ENCODE results near the gene C1QA. TPM values are rescaled to one million over a fixed set of nuclear protein-coding genes. Genes with fewer than 3 reads are reported as not detected.

The C1QA gene
- total RNA-seq, 1 donor = not detected

- DNase-seq (ENCODE audit: low read depth) = no peak
- TF ChIP-seq CTCF (IDR thresholded peaks at IDR 0.05; ENCODE audit: insufficient read depth, low read depth, low read length) = no peak
- no peak within 1 kb of the TSS for H3K4me3 ChIP-seq (ENCODE audit: low read depth, low read length)
Observed at GRCh38 chr1:22643381-22643780, 7.0 kb downstream of the C1QA start, which contains the start of gene C1QC. C1QC (plus strand) TSS chr1:22643633; CDS start chr1:22644024, 391 bp downstream.

DNA sequence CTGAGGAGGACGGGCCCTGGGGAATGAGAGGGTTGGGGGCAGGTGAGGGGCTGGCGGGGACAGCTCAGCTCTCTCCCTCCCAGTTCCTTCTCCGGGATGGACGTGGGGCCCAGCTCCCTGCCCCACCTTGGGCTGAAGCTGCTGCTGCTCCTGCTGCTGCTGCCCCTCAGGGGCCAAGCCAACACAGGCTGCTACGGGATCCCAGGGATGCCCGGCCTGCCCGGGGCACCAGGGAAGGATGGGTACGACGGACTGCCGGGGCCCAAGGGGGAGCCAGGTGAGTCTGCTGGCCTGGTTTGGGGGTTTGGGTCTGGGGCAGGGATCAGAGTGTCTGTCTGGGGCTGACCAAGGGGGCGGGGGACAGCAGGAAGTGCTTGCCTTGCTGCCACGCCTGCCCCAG lies 7.5 kb downstream of the C1QA start:
- DNase-seq (ENCODE audit: low read depth) = no peak
- no peak for TF ChIP-seq CTCF (IDR thresholded peaks at IDR 0.05; ENCODE audit: insufficient read depth, low read depth, low read length)
- no peak overlapping the region for H3K4me3 ChIP-seq (ENCODE audit: low read depth, low read length)

DNA sequence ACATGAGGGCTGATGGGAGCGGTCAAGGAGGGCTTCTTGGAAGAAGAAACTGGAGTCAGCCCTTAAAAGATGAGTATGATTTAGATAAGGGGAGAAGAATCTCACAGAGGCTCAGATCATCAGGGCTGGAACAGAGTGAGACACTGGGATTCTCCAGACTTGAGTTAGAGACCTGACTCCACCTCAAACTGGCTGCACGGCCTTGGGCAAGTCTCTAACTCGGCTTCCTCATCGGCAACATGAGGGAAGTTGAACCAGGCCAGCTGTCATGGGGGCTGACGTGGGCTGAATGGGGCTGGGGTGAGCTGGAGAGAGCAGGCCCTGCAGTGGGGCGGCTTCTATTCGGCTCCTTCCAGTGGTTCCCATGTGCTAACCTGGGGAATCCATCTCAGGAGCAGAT lies 9.5 kb downstream of the C1QA start:
- TF ChIP-seq CTCF (IDR thresholded peaks at IDR 0.05; ENCODE audit: insufficient read depth, low read depth, low read length) = no peak
- no peak overlapping the region for H3K4me3 ChIP-seq (ENCODE audit: low read depth, low read length)
- no peak for DNase-seq (ENCODE audit: low read depth)

- TF ChIP-seq CTCF (IDR thresholded peaks at IDR 0.05; ENCODE audit: insufficient read depth, low read depth, low read length) = no peak
- DNase-seq (ENCODE audit: low read depth) = no peak
Observed at GRCh38 chr1:22646384-22646783, 10.0 kb downstream of the C1QA start.

DNA sequence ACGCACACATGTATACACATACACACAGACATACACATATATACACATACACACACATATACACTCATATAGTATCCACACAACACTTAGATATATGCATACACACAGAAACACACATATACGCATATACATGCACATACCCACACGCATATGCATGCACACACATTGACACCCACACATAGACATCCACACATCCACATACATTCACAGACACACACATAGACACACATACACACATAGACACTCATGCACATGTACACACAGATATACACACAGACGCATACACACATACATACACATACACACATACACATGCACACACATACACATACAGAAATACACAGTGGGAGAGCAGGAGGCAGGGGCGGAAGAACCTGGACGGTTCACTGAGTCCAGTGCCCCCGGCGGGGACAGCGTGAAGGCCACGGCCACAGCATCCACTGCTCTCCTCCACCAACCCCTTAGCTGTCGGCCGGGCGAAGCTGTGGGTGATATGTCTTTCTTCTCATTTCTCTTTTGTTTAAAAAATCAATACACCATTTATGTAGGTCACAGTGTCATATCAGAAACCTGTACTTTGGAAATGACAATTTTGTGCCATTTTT lies 13.8 kb downstream of the C1QA start:
- no peak overlapping the region for H3K4me3 ChIP-seq (ENCODE audit: low read depth, low read length)
- TF ChIP-seq CTCF (IDR thresholded peaks at IDR 0.05; ENCODE audit: insufficient read depth, low read depth, low read length) = no peak
- no peak for DNase-seq (ENCODE audit: low read depth)

More at GRCh38 chr1:22646384-22646783, 10.0 kb downstream of the C1QA start:
- no peak overlapping the region for H3K4me3 ChIP-seq (ENCODE audit: low read depth, low read length)

GRCh38 chr1:22651941-22652856 lies 15.8 kb downstream of the C1QA start:
- no peak overlapping the region for H3K4me3 ChIP-seq (ENCODE audit: low read depth, low read length)
- DNase-seq (ENCODE audit: low read depth) = no peak
- TF ChIP-seq CTCF (IDR thresholded peaks at IDR 0.05; ENCODE audit: insufficient read depth, low read depth, low read length) = no peak
